AG04450 (cell line): ENCODE measurements around the gene SACS. TPM values are rescaled to one million over a fixed set of nuclear protein-coding genes. Genes with fewer than 3 reads are reported as not detected.

ENCODE experiments used
- CTCF ChIA-PET: fragments of 300-600, 350-600 bp; formaldehyde crosslinking; extraction: SDS; loops from one replicate; lab custom pipeline; 2022; ENCODE audit warnings: antibody characterized with exemption, inconsistent platforms; lab: Charles Lee
- POLR2A ChIA-PET: fragments of 350-600 bp; formaldehyde crosslinking; extraction: SDS; loops from one replicate; lab custom pipeline; 2021; ENCODE audit warnings: antibody characterized with exemption, inconsistent platforms; lab: Yijun Ruan, JAX
- DNase-seq: peaks from one replicate; pipeline ENCODE4 v3.0.0-alpha.2; 2011; ENCODE audit warnings: low read depth, low spot score
- H3K27ac ChIP-seq: one replicate; pipeline ENCODE4 v1.5.1; 2012; ENCODE audit warnings: low read depth, low read length, control low read depth
- H3K27me3 ChIP-seq: one replicate; pipeline ENCODE4 v1.6.0; 2012; ENCODE audit warnings: low read length; ENCODE audit not compliant: control insufficient read depth, insufficient read depth
- H3K4me3 ChIP-seq: 2 replicates; pipeline ENCODE4 v1.5.1; 2011; ENCODE audit warnings: mild to moderate bottlenecking, low read depth, low read length, control low read depth
- H3K9me3 ChIP-seq: 2 replicates; pipeline ENCODE4 v1.5.1; 2012; ENCODE audit warnings: low read length; ENCODE audit not compliant: control insufficient read depth, insufficient read depth
- polyA plus RNA-seq: library from polyadenylated mRNA; depleted of rRNA; stranded (reverse); fragments of >200 nt; gene quantifications from 2 replicates; pipeline ENCODE4 v1.2.3, GENCODE V29; 2011; rRNA removed
- TF ChIP-seq, protein P1 (sequence below): IDR thresholded peaks from 2 replicates; pipeline ENCODE4 v1.5.1; 2011; ENCODE audit warnings: low read depth, low read length, control low read depth, inconsistent platforms

Gene SACS
- polyA plus RNA-seq, 1 experiment, result 53.9 TPM

DNA sequence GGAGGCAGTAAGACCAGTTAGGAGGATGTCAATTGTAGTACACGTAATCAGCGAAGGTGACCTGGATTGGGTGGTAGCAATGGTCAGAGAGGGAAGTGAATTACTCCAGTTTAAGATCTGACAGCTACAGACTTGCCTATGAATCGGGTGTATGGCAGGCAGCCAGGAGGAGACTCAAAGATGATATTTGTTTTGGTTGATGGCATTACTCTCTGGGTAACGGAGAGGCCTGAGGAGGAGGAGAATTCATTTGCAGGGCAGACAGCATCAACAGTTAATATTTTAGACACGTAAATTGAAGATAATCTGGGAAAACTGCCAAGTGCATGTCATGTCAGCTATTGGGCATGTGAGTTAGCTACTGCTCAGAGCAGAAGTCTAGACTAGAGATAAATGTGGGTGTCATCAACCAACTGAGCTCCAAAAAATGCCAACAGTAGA, 143.6 kb downstream of the SACS start:
- peak; percentile 1 for DNase-seq
- Histone ChIP-seq H3K27me3 (no peaks in the 10 kb centered on the region), H3K4me3 (no peak overlapping the region), H3K27ac (no peak overlapping the region), H3K9me3 (no peaks in the 10 kb centered on the region)
- ChIA-PET POLR2A (no interaction called here), CTCF (no interaction called here)
- TF ChIP-seq, protein P1, sequence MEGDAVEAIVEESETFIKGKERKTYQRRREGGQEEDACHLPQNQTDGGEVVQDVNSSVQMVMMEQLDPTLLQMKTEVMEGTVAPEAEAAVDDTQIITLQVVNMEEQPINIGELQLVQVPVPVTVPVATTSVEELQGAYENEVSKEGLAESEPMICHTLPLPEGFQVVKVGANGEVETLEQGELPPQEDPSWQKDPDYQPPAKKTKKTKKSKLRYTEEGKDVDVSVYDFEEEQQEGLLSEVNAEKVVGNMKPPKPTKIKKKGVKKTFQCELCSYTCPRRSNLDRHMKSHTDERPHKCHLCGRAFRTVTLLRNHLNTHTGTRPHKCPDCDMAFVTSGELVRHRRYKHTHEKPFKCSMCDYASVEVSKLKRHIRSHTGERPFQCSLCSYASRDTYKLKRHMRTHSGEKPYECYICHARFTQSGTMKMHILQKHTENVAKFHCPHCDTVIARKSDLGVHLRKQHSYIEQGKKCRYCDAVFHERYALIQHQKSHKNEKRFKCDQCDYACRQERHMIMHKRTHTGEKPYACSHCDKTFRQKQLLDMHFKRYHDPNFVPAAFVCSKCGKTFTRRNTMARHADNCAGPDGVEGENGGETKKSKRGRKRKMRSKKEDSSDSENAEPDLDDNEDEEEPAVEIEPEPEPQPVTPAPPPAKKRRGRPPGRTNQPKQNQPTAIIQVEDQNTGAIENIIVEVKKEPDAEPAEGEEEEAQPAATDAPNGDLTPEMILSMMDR, result no peak

GRCh38 chr13:23288995-23289394, 144.5 kb downstream of the SACS start:
- CTCF ChIA-PET, result no interaction called here
- Histone ChIP-seq H3K4me3 (no peak overlapping the region), H3K27ac (no peak overlapping the region), H3K27me3 (no peaks in the 10 kb centered on the region), H3K9me3 (no peaks in the 10 kb centered on the region)
- TF ChIP-seq, protein P1, result no peak
- no peak for DNase-seq
- POLR2A ChIA-PET, result no interaction called here

DNA sequence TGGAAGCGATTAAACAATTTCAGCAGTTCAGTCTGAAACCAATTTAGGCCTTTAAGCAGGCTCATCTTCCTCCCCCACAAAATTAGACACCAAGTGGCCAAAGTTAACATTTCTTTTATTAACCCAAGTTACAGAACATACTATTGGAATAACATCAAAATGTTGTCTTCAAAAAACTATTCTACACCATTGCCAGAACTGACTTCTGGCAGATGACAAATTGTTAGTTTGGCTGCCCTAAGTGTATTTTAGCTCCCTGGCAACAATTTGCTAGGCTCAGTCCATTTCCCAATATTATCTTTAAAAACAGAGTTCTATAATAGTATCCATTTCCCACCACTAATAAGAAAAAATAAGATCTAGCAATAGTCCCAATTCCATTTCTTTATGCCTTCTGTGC, 144.9 kb downstream of the SACS start:
- no peaks in the 10 kb centered on the region for H3K9me3 ChIP-seq
- POLR2A ChIA-PET, result no interaction called here
- no peak overlapping the region for H3K4me3 ChIP-seq
- no peak overlapping the region for H3K27ac ChIP-seq
- H3K27me3 ChIP-seq, result no peaks in the 10 kb centered on the region
- no peak for DNase-seq
- CTCF ChIA-PET, result interaction anchor here (1.1 kb wide), 1 partner anchor 71 kb away, joined by 3 read pairs; no protein-coding TSS in a partner anchor
- TF ChIP-seq, protein P1, result no peak

- TF ChIP-seq, protein P1, result no peak
- Histone ChIP-seq H3K4me3 (no peak overlapping the region), H3K27me3 (peaks cover 2% of the 10 kb centered on the region), H3K27ac (no peak overlapping the region), H3K9me3 (no peaks in the 10 kb centered on the region)
- ChIA-PET POLR2A (no interaction called here), CTCF (no interaction called here)
- DNase-seq, result no peak
Observed at GRCh38 chr13:23279321-23279720, 154.2 kb downstream of the SACS start.

Other genes starting within 250 kb of the SACS start
- gene TNFRSF19, start 136.7 kb upstream of the SACS start, polyA plus RNA-seq, result 151 and 183 TPM in 2 replicates